NAMALWA (cell line): ENCODE results near the gene RUBCN.

Experiments
- DNase-seq: peaks from one replicate; pipeline ENCODE4 v3.0.0-alpha.2; 2015; ENCODE audit warnings: low spot score

Gene RUBCN

GRCh38 chr3:197736491-197737318 is at the start of gene RUBCN:
Gene RUBCN, minus strand, starts transcription at chr3:197736904. Its CDS starts 185 bp downstream, at chr3:197736719.
- DNase-seq: peak; percentile 96

GRCh38 chr3:197784019-197784585 is 47.4 kb upstream of the RUBCN start:
- DNase-seq: no peak

GRCh38 chr3:197782230-197782629 is 45.5 kb upstream of the RUBCN start:
- peak; percentile 36 for DNase-seq

- no peak for DNase-seq
Observed at GRCh38 chr3:197775317-197775716, 38.6 kb upstream of the RUBCN start.

- DNase-seq: no peak
Observed at GRCh38 chr3:197761784-197762183, 25.1 kb upstream of the RUBCN start.

GRCh38 chr3:197758512-197758911 is 21.8 kb upstream of the RUBCN start:
- no peak for DNase-seq

GRCh38 chr3:197756704-197757103 is 20.0 kb upstream of the RUBCN start:
- no peak for DNase-seq

- DNase-seq: peak; percentile 34
Observed at GRCh38 chr3:197753263-197753662, 16.6 kb upstream of the RUBCN start.

- DNase-seq: peak; percentile 23
Observed at GRCh38 chr3:197752107-197752506, 15.4 kb upstream of the RUBCN start.

- DNase-seq: peak; percentile 52
Observed at GRCh38 chr3:197750858-197751737, 14.4 kb upstream of the RUBCN start.

GRCh38 chr3:197750396-197750831 is 13.7 kb upstream of the RUBCN start:
- DNase-seq: peak; percentile 80

- peak; percentile 92 for DNase-seq
Observed at GRCh38 chr3:197749601-197750395, 13.1 kb upstream of the RUBCN start, which contains the start of gene FYTTD1. Gene FYTTD1, plus strand, starts transcription at chr3:197749883. Its CDS starts 89 bp downstream, at chr3:197749972.

GRCh38 chr3:197749315-197749600 is 12.6 kb upstream of the RUBCN start:
- DNase-seq: peak; percentile 88

- DNase-seq: peak; percentile 21
Observed at GRCh38 chr3:197748597-197749314, 12.1 kb upstream of the RUBCN start.

GRCh38 chr3:197746801-197747237 is 10.1 kb upstream of the RUBCN start:
- DNase-seq: no peak

- DNase-seq: no peak
Observed at GRCh38 chr3:197746209-197746608, 9.5 kb upstream of the RUBCN start.

GRCh38 chr3:197742787-197743186 is 6.1 kb upstream of the RUBCN start:
- no peak for DNase-seq

- DNase-seq: no peak
Observed at GRCh38 chr3:197737749-197738462, 1.2 kb upstream of the RUBCN start.

- no peak for DNase-seq
Observed at GRCh38 chr3:197737319-197737649, 580 bp upstream of the RUBCN start.

GRCh38 chr3:197736010-197736490 is 654 bp downstream of the RUBCN start:
- DNase-seq: peak; percentile 67
